GM19035 (cell line): ENCODE data around the gene SPSB2.

Experiments
- ATAC-seq: cut with Tn5 transposase; IDR thresholded peaks from one replicate; pipeline ENCODE4 v1.9.1; 2021; ENCODE audit not compliant: unreplicated experiment

SPSB2 gene

GRCh38 chr12:6833189-6833890 is 39.8 kb downstream of the SPSB2 start:
- no peak for ATAC-seq

DNA sequence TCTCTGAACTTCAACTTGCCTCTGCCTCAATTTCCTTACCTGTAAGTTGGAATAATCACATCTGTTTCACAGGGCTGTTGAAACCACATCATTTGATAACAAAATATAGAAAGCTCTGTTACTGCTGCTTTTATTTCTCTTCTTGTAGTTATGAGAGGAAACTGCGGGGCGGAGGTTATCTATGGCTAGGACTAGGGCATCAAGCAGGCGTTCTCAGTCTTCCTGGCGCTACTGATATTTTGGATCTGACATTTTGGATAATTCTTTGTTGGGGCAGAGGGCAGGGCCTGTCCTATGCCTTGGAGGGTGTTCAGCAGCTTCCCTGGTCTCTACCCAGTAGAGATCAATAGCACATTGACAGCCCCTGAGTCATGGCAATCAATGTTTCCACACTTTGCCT is 41.0 kb downstream of the SPSB2 start:
- ATAC-seq: no peak

- no peak for ATAC-seq
These were observed 41.6 kb downstream of the SPSB2 start for GRCh38 chr12:6831450-6831995.

DNA sequence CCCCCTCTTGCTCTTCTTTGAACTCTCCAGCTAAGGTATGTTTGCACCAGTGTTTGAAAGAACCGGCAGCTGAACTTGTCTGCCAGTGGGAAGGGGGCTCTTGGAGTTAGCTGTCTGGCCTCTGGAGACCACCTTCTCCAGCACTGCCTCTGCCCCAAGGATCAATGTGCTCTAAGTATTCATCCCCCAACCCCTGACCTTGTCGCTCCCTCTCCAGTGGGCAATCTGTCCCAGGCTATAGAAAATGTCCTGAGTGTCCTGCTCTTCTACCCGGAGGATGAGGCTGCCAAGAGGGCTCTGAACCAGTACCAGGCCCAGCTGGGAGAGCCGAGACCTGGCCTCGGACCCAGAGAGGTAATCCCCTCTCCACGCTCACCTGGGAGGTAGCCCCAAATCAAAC is 42.1 kb downstream of the SPSB2 start:
- no peak for ATAC-seq

DNA sequence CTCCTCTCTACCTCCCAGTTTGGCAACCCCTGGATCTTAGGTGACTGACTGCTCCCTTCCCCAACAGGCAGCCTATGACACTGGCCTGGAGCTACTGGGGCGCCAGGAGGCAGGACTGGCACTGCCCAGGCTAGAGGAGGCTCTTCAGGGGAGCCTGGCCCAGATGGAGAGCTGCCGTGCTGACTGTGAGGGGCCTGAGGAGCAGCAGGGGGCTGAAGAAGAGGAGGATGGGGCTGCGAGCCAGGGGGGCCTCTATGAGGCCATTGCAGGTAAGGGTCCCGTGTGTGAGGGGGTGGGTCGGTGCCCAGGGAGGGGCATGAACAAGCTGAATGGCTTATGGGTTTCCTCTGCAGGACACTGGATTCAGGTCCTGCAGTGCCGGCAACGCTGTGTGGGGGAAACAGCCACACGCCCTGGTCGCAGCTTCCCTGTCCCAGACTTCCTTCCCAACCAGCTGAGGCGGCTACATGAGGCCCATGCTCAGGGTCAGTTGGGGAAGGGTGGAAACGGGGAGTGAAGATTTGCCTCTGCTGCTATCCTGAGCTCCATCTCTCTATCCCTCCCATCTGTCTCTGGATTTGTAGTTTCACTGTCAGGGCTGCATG is 42.7 kb downstream of the SPSB2 start:
- no peak for ATAC-seq

- ATAC-seq: no peak
These were observed 43.4 kb downstream of the SPSB2 start for GRCh38 chr12:6829536-6830220.

DNA sequence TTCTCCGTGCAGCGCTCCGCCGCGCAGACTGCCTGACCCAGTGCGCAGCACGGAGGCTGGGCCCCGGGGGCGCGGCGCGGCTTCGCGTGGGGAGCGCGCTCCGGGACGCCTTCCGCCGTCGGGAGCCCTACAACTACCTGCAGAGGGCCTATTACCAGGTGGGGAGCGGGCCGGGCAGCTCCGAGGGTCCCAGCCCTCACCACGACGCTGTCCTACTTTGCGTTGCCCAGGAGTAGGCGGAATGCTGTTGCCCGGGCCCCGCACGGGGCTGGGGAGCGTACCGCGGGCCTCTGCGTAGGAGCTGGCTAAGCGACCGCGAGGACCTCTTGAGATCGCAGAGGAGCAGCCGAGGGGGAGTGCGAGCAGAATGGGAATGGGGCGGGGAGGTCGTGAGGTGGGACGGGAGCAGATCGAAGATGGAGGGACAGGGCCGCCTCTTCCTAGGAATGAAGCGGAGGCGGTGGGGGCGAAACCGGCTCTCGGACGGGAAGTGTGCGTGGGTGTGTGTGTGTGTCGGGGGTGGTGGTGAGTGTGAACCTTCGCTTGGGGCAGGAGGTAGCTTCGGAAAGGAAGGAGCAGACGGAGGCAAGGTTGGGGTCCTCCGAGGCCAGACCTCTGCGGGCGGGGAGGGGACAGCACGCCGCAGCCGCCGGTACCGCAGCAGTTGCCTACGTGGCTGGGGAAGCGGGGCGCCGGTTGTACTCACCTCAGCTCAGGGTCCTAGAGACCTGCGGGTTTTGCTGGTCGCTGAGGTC is 44.1 kb downstream of the SPSB2 start:
- ATAC-seq: no peak

DNA sequence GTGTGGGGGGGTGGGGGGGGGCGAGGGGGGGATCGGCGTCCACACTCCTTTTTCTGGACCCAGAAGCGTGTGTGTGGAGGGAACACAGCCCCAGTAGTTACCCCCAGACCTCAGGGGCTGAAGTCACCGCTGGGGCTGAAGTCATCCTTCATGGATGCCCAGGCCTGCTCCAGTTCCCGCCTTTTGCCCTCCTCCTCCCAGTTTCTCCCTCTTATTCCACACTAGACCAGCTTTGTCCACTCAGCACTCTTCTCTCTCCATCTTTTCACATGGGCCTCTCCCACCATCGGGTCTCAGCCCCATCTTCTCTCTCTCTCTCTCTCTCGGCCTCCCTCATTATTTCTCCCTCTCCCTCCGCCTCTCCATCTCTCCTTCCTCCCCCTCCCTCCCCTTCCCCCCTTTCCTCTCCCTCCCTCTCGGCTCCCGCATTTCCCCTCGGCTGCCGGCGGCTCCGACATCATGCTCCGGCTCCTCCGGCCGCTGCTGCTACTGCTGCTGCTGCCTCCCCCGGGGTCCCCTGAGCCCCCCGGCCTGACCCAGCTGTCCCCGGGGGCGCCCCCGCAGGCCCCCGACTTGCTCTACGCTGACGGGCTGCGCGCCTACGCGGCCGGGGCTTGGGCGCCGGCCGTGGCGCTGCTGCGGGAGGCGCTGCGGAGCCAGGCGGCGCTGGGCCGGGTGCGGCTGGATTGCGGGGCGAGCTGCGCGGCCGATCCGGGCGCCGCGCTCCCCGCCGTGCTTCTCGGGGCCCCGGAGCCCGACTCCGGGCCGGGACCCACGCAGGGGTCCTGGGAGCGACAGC is 44.9 kb downstream of the SPSB2 start, which contains the start of gene P3H3:
TSS of gene P3H3 (plus strand) at position 426 of the 799 bp plus-strand sequence. CDS start at position 460, 34 bp downstream.
- no peak for ATAC-seq

GRCh38 chr12:6827437-6827911 is 45.6 kb downstream of the SPSB2 start:
- no peak for ATAC-seq

- ATAC-seq: no peak
These were observed 46.2 kb downstream of the SPSB2 start for GRCh38 chr12:6826734-6827436.

GRCh38 chr12:6826125-6826733 is 46.9 kb downstream of the SPSB2 start:
- ATAC-seq: no peak

DNA sequence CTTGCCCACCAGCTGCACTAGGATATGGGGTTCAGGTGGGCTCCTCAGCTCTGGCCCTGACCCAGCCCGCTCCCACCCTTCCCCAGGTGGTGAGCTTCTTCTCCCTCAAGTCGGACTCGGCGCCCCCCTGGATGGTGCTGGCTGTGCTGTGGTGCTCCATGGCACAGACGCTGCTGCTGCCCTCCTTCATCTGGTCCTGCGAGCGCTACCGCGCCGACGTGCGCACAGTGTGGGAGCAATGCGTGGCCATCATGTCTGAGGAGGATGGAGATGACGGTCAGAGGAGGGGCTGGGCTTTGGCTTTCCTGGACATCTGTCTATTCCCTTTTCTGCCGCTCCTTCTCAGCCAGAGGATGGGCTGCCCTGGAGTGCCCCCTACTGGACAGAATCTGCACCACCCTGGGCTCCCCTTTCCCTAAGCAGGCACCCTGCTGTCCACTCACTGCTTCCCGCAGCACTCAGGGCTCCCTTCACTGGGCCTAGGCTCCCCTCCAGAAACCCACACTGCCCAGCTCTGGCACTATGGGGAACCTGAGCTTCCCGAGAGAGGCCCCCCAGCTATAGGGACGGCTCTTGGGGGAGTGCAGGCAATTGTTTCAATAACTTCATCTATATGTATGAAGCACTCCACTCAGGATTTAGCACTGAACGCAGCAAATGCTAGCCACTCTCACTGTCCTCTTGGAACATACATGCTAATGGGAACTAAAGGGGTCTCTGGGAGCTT is 47.5 kb downstream of the SPSB2 start:
- ATAC-seq: no peak

GRCh38 chr12:6824901-6825381 is 48.2 kb downstream of the SPSB2 start:
- ATAC-seq: no peak

GRCh38 chr12:6824085-6824775 is 48.9 kb downstream of the SPSB2 start:
- ATAC-seq: no peak

DNA sequence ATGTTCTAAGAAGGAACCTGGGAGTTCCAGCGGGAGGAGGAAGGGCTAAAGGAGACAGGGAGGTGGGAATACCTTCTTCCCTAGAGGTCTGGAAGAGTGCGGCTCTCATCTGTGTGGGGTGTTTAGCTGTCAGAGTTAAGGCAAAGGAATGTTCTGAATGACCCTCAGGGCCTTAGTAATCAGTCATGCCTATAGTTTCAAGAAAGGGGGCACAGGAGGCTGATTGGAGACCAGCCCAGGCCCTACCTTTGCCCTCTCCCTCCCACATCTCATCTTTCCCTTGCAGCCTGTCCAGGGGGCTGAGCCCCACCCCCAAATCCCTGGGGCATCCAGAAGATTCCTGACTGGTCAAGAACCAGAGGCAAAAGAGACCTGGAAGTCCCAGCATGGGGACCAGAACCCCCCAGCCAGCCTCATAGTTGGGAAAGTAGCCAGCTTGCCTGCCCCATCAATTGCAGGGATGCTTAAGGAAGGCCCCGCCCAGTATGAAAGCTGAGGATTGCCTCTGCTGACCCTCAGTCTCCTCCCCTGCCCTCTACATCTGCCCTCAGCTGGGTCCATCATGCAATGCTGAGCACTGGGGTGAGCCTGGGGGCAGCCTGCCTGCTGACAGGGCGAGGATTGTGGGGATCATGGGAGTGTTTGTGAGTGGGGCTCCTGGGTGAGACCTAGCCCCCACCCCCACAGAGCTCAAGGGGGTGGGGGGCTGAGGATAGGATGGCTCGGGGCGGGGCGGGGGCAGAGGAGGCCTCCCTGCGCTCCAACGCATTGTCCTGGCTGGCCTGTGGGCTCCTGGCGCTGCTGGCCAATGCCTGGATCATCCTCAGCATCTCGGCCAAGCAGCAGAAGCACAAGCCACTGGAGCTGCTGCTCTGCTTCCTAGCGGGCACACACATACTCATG is 49.7 kb downstream of the SPSB2 start:
- no peak for ATAC-seq

DNA sequence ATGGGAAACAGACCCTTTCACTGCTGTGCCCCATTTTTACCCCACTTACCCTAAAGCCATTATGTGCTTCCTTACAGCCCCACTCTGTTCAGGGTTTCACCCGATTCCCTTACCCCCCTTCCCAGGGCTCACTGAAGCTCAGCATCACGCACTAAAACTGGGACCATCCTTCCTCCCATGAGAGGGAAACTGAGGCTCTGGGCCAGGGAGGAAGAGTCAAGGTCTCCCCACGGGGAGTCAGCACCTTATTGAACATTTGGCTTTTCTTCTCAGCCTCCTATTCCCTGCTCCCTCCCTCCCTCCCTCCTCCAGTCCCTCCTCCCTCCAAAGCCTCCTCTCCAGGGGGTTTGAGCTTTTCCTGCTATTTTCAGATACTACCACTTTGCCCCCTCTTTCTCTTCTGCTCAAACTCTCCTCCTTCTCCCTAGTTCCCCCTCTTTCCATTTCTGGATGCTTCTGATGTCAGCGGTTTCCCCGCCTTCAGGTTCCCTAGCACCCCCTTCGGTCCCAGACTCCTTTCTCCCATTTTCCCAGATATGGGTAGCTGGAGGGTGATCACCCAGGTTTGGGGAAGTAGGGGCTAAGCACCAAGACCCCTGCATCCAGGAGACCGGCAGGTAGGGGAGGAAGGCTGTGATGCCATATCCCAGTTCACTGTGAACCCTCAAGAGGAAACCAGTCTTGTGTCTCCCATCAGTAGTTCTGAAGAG is 50.5 kb downstream of the SPSB2 start:
- no peak for ATAC-seq
